GM12891 (cell line): ENCODE data around the gene OR4D5.

Experiments
- POLR2A ChIP-seq: IDR thresholded peaks from 2 replicates; pipeline ENCODE4 v1.6.1; 2011; ENCODE audit warnings: low read depth, low read length, control low read depth
- TAF1 ChIP-seq: IDR thresholded peaks from 2 replicates; pipeline ENCODE4 v1.6.1; 2011; ENCODE audit warnings: low read depth, low read length, control low read depth

- TF ChIP-seq POLR2A, result no peak
- no peak for TF ChIP-seq TAF1
Observed at GRCh38 chr11:123903932-123904331, 35.5 kb upstream of the OR4D5 start.
